Suppressor macrophage treated with lipopolysaccharide for 4 hours (primary cell): Measurements from ENCODE around the gene IGF2BP2.
"Not testable (repeated sequence)": the region's sequence is repeated elsewhere in the genome, so short reads cannot be mapped to it uniquely, and the experiment has no call there.

Experiments
- DNase-seq: peaks from one replicate; pipeline ENCODE4 v3.0.0-alpha.2; 2020

IGF2BP2 gene

DNA sequence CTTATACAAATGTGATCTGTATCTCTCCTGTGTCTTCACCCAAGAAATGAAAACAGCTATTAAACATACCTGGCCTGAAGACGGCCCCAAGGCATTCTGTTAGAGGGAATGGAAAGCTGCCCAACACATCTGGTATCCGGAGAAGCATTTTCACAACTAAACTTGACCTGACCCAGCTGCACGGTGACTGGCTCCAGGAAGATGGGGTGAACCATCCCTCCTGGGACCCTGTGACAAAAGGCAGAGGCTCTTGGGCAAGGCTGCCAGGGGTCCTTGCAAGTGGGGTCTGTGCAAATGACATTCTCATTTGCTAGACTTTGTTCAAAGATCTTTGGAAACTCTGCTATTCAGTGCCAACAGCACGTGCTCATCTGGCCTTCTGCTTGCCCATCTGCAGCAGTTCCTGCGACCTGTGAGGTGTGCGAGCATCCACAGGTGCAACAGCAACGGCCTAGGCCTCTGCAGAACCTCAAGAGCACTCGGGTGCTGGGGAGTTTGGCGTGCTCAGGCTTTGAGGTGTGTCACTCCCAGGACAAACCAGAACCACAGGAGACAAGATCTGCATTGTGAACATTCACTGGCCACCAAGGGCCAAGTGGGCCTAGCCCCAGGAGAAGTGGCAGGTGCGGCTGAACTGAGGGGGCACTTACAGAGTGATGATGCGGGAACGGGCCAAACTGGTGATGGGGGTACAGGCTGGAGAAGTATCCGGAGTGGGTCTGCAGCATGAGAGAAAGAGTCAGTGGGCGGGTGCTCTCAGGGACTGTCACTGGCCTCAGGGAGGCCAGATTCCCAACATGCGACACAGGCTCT, 166.9 kb downstream of the IGF2BP2 start:
- no peak for DNase-seq

DNA sequence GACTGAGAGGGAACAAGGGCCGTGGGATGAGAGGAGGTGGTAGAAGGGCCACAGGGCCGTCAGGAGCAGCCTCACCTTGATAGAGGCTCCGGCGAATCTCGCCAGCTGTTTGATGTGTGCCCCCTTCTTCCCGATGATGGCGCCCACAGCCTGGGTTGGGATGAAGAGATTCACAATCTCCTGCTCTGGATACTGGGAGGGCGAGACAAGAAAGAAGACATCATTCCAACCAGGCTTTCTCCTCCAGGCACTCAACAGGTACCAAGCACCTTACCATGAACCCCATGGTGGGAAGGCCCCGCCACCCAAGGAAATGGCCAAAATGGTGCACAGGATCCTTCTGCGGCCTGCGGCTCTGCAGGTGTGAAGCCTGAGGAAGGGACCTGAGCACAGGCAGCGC, 167.6 kb downstream of the IGF2BP2 start:
- DNase-seq: no peak

DNA sequence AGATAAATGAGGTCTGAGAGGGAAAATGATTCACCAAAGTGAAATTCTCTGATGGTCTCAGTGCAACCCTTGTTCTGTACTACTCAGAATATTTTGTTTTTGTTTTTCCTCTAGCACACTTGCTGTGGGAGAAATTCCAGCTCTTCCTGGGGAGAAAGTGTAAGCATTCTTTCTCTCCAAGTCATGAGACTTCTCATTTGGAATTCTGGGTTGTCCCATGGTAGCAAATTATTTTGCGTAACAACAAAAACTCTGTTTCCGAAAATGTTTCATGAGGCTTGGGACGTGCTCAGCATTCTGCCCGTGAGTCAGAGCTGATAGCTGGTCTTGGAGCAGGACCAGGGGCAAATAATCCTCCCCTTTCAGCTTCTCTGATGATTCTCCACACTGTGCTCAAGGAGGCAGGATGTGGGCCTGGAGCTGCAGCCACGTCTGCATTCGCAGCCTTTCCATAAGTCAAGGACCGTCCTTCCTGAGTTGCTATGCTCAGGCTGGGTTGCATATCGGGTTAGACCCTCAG, 168.5 kb downstream of the IGF2BP2 start:
- no peak for DNase-seq

- DNase-seq: no peak
Measured at GRCh38 chr3:185655426-185656320, 169.2 kb downstream of the IGF2BP2 start.

DNA sequence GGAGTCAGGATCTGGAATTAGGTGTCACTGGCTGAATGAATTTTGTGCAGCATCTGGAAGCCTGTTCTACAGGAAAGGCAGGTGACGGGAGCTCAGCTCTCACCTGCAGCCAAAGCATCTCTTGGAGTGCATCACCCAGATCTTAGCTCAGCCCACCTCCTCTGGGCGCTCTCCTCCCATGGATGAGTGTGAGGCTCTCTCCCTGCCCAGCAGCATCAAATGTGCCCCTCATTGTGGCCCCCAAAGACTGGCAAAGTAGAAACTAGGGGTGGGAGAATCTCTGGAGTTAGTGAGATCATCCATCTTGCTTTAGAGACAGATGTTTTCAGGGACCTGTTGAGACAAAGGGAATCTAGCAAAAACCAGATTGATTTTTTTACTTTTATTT, 170.1 kb downstream of the IGF2BP2 start:
- DNase-seq: no peak

GRCh38 chr3:185653949-185654757, 170.7 kb downstream of the IGF2BP2 start:
- no peak for DNase-seq

GRCh38 chr3:185651971-185652370, 172.9 kb downstream of the IGF2BP2 start:
- no peak for DNase-seq

DNA sequence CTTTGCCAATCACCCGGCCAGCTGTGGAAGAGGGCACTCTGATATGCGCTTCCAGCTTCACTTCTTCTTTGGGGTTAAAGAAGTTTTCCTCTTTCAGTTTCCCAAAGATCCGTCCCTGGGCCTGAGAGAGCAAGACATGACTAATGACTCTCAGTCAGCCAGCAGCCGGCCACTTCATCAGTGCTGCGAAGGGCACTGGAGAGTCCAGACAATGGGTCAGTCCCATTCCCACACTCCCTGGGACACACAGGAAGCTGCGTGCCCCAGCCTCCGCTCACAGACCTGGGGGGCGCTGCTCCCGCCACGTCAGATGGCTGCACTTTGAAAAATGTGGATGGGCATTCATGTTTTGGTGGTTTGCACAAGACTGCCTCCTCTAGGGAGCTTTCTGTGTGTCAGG, 175.4 kb downstream of the IGF2BP2 start:
- DNase-seq: peak; percentile 81

DNA sequence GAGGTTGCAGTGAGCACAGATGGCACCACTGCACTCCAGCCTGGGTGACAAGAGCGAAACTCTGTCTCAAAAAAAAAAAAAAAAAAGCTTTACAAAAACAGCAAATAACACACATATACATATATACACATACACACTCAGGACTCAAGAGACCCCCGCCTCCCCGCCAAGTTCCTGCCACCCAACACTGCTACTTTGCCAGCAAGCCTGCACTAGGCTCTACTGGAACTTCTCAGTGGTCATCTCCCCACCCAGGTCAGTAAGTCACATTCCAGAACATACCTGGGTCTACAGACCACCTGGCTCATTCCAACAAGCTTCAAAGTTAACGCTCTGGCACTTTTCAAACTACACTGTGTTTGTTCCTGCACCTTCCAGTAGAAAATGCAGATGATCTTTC, 176.4 kb downstream of the IGF2BP2 start:
- no peak for DNase-seq

GRCh38 chr3:185647880-185648210, 177.0 kb downstream of the IGF2BP2 start:
- DNase-seq: no peak

DNA sequence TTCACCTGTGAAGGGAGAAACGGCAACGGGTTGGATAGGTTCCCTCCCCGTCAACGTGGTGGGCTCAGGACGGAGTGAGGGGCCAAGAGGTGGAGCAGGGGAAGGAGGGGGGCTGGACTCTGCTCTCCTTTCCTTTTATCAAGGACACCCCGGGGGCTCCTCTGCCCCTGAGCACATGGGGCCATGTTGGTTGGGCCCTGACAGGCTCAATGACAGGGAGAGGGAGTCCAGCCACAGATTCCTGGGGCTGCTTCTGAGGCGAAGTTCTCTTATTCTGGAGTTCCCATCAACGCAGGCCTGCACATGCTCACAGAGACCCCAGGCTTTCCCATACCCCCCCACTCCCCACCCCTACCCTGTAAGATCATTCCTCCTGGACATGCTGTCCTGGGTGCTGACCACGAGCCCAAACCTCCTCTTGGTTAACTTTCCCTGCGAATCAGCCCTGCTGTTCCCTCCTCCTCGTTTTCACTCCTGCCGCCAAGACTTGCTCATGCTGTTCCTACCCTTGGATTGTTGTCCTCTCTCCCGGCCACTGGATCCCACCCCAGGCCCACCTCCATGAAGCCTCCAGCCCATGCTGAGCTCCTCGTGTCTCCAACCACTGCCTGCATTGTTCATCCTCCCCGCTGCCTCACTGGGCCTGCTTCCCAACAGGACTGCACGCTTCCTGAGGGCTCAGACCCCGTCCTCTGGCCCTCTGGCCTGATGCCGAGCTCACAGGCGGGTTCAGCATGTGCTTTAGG, 177.5 kb downstream of the IGF2BP2 start:
- DNase-seq: no peak

DNA sequence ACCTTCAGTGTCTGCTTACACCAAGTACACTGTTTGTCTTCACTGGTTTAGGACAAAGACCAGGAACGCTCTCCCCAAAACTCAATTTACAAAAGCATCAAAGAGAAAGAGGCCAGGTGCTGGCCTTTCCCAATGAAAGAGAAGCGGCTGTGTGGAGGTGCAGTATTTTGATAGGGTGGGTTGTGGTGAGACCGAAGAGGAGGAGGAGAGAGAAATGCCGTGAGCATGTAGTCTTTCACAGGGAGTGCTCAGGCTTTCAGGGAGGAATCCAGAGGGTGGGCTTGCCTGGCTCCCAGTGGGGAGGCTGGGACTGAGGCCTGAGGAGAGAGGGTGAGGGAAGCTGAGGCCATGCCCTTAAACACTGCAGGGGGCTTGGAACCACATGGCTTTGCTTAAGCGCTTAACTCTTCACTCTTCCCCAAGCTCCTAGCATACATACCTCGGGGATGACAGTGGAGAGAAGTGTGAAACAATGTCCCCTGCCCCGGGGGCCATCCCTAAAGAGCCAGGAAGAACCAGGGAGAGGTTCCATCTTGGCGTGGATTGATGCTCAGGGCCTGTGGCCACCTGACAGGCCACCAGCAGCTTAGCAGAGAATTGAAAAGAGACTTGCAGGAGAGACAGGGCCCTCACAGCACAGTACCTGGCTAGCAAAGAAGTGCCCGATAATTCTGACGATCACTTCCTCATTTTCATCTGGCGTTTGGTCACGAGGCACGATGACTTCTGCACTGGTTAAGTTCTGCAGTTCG, 178.3 kb downstream of the IGF2BP2 start:
- DNase-seq: no peak

- no peak for DNase-seq
Measured at GRCh38 chr3:185645596-185646381, 179.1 kb downstream of the IGF2BP2 start.

DNA sequence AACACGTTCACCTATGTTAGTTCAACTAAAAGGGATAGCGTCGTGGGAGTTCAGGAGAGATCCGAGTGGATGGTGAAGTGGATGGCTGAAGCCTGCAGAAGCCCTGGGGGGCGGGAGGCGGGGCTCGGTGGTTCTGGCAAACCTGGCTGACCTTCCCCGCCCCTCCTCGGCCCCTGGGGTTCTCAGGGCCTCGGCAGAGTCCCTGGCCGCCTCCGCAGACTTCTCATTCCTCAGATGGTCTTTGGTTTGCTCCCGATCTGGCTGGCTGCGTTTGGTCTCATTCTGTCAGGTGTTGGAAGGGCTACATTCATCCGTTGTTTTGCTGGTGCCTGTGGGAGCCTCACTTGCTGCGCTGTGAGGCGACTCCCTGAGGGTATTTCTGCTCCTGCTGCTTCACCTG, 179.7 kb downstream of the IGF2BP2 start:
- DNase-seq: not testable (repeated sequence)

GRCh38 chr3:185640308-185640707, 184.5 kb downstream of the IGF2BP2 start:
- no peak for DNase-seq

DNA sequence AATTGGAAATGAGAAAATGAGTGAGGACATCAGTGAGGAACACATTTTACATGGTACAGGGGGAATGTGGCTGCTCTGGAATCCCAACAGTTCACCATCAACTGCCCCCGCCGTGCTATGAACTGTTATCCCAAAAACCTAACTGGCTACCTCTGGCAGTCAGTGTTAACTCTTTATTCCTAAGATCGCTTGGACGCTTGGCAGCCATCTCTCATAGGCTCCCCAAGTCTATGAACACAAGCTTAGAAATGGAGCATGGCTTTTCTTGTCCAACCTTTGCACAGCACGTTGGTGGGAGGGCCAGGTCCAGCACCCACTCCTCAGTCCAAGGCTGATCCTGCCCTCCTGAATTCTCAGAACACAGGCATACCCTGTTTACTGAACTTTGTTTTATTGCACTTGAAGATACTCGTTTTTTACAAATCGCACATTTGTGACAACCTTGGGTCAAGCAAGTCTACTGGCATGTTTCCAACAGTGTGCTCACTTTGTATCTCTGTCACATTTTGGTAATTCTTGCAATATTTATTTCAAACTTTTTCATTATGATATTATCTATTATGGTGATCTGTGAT, 185.1 kb downstream of the IGF2BP2 start:
- DNase-seq: no peak

DNA sequence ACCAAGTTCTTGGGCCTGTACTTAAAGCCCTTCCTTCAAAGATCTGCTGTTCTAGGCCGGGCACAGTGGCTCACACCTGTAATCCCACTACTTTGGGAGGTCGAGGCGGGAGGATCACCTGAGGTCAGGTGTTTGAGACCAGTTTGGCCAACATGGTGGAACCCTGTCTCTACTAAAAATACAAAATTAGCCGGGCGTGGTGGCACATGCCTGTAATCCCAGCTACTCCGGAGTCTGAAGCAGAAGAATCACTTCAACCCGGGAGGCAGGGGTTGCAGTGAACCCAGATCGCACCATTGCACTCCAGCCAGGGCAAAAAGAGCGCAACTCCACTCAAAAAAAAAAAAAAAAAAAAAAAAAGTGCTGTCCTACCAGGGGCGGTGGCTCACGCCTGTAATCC, 186.2 kb downstream of the IGF2BP2 start:
- not testable (repeated sequence) for DNase-seq

GRCh38 chr3:185637388-185637787, 187.5 kb downstream of the IGF2BP2 start:
- no peak for DNase-seq

GRCh38 chr3:185632996-185633395, 191.8 kb downstream of the IGF2BP2 start:
- DNase-seq: no peak

DNA sequence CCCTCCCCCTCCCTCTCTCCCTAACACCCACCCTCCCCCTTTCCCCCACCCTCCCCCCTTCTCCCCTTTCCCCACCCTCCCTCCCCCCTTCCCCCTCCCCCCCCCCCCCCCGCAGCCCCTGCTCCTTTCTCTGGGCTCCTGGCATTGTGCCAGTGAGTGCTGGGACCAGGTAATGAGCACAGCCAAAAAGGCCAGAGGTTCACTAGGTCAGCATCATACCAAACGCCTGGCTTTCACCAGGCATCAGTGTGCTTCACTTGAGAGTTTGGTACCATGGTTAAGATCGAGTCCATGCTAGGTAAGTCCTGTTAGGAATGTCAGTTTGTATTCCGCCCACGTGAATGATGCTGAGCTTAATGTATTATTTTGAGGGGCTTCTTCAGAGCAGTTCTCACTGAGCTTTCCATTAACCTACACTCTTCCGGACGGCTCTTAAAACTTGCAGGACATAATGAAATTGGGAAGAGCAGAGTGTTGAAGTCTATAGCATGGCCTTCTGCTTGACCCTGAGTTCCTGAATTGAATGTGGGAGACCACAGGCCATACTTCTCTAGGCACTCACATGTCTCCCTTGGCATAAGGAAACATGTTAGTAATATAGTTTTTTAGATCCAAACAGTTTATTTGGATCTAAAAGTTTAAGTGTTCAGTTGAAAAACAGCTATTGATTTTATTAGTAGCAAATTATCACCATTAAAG, 193.2 kb downstream of the IGF2BP2 start:
- DNase-seq: no peak
